ENCODE measurements around the gene NKD1.
"Not testable (repeated sequence)": the region's sequence is repeated elsewhere in the genome, so short reads cannot be mapped to it uniquely, and the experiment has no call there.

NKD1 gene

DNA sequence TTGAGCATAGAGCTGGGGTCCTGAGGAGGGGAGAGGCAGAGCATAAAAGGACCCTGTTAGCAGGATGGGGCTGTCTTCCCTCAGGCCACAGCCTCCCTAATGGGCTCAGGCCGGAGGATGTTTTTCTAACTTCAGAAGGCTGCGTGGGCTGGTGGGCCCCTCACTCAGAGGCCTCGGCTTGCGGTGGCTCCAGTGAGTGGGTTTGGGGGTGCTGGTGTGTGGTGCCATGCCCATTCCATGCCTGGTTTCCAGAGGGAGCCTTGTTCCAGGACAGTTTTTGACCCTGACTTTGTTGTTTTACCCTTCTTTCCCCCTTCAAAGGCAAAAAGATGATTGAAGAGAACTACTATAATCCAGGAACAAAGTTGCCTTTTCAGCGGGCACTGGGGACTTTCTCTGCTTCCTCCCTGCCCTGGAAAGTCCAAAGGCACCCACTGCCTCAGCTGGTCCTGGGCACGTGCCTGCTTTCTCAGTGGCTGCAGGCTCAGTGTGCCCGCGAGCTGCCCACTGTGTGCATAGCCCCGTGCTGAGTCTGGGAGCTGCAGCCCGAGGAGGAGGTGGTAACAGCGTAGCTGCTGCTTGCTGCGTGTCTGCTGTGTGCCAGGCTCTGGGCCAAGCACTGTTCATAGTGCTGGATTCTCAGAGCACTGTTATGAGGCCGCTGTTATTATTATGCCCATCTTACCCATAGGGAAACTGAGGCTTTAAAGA, 11.8 kb downstream of the NKD1 start:
- DNase-seq: no peak

DNA sequence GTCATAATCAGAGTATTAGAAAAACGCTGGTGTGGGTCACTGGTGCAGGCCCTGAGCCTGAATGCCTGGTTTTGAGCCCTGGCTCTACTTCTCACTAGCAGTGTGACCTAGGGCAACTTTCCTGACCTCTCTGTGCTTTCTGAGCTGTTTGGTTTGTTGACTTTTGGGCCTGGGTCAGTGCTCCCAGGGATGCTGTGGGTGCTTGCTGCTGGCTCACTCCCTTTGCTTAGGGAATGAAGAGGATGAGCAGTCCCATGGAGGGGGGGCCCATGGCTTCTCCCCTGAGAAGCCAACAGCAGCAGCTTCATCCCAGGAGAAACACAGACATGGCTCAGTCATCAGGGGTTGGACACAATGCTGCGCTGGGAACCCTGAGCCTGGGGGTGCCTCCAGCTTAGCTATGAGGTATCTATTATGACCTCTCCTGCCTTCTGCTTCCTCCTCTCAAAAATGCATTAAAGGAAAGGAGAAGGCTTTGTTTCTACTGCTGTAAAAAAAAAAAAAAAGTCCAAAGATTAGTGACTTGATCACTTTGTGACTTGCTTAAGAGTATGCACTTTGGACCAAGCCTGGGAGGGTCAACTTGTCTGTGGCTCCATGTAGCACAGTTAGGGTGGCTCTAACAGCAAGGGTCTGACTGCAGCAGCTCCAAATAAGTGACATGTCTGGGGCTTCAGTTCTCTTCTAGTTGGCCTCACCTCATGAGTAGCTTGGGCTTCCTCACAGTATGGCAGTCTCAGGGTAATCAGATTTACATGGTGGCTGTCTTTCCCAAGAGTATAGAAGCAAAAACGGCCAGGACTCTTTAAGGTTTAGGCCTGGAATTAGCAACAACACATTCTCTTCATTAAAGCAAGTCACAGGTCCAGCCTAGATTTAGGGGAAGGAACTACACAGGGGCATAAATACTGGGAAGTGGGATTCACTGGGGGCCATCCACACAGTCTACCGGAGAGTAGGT, 13.0 kb downstream of the NKD1 start:
- no peak for DNase-seq

DNA sequence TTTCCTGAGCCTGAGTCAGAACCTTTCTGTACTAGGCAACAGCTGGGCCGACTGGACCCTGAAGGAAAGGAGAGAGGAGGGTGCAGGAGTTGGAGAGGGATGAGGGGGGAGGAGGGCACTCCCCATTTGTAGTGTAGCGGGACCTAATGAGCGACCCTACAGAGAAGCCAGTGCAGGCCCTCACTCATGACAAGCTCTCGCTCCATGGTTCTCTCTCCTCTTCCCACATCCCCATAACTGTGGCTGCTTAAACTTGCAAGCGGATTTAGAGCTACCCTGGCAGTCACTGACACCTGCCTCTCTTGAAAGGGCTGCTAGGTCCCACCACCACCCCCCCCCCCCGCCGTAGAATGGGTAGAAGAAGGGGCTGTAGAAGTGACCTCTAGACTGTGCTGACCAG, 14.5 kb downstream of the NKD1 start:
- no peak for DNase-seq

DNA sequence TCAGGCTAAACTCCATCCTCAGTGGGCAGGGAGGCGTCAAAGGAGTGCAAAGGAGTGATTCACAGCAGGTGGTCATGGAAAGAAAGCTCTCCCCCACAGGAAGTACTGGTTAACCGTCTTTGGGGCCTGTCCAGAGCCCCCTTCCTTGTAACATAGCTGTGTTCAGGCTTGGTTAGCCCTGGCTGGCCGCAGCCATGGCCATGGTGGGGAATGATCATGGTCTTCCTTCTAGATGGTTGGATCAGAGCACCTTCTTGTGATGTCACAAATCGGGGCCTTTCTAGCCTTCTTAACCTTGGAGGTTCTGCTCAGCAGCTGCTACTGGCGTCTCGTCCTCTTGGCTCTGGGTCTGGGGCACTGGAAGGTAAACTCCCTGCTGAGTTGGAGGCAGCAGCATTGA, 15.8 kb downstream of the NKD1 start:
- DNase-seq: no peak

DNA sequence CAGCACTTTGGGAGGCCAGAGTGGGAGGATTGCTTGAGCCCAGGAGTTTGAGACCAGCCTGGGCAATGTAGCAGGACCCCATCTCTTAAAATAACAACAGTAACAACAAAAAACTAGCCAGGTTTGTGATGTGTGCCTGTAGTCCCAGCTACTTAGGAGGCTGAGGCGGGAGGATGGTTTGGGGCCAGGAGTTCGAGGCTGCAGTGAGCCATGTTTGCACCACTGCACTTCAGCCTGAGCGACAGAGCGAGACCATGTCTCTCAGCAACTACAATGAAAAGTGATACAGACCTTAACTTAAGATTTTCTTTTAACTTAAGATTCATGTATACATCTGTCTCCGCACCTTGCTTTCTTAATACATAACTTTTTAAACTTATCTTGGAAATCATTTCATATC, 17.2 kb downstream of the NKD1 start:
- DNase-seq: no peak

DNA sequence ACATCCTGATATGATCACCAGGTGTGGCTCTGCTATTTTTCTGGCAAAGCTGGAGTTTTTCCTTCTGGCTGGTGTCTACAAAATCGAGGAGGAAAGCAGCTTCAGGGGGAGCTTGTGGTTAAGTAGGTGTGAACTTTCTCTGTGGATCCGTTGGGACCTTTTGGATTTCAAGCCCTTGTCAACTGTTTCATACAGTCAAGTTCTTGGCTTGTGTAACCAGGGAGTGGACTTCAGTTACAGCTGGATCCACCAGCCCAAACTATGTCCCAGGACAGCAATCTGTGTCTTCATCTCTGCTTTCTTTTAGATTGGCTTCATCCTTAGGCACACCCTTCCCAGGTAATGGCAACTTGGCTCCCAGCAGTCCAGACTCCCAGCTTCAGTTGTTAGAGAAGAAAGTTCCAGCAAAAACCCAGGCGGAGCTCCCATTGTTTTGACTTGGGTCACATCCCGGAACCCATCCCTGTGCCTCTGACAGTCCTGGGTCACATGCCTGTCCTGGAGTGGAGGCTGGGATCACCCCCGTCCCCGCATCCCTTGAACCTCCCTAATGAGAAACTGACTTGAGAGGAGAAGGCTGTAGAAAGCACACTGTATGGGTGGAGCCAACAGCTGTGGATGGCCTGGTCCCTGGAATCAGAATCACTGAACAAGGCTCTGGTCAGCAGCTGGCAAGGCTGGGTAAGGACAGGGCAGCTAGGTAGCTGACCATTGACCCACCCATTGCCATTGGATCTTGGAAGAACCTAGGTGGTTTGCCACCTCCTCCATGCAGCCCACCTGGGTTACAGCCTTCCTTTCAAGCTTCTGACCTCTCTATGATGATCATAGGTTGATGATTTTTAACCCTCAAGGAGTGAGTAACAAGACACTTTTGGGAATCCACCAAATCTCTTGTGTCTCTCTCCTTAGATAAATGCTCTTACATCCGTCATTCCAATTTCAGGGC, 18.1 kb downstream of the NKD1 start:
- no peak for DNase-seq

DNA sequence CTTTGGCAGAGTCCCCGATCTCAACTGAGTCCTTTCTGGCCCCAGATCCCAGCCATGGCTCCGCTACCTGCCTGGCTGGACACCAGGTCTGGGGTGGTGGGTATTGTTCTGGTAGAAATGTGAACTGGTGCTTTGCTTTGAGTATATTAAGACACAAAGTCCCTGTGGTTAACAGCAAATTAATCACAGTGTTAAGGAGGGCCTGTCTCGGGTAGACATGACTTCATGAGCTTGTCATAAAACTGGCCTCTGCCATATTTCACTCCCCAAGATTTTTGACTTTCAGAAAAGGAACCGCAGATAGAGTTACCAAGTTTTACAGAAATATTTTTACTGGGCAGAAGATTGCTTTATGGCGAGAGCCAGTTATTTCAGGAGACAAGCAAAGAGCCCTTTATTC, 19.5 kb downstream of the NKD1 start:
- no peak for DNase-seq

DNA sequence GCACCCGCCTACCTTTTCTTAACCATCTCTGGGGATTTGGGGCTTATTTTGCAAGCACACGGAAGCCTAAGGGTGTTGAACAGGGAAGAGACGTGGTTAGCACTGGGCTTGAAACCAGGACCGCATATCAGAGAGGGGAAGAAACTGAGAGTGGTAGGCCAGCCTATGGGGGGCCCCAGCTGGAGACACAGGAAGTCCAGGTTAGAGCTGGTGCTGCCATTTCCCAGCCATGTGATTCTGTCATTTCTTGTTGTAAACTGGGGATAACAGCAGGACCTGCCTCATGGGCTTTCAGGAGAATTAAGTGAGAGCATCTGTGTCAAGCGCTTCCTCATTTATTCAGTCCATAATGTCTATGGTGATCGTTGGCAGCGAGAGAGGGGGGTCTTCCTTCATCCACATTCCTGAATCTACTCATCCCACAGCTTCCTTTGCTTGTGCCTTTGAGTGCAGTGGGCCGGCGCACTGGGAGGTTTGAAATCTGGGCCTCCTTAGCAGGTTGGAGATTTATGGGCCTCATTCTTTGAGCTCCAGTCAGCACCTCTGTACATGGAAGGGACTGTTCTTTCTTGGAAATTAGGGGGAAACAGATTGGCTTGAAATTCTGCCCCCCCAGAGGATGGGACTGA, 20.1 kb downstream of the NKD1 start:
- DNase-seq: no peak

DNA sequence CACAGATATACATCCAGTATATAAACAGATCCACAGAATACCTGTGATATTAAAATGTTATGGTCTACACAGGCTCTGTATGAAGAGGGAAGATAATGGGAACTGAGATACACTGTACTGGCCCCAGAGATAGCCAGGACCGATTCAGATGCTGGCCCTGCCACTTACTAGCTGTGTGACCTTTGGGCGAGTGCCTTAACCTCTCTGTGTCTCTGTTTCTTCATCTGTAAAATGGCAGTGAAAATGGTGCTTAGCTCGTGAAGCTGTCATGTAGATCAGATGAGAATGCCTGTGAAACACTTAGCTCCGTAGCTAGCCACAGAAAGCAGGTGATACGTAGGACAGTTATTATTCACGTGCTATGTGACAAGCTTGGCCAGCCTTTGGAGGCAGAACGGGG, 22.2 kb downstream of the NKD1 start:
- DNase-seq: no peak

DNA sequence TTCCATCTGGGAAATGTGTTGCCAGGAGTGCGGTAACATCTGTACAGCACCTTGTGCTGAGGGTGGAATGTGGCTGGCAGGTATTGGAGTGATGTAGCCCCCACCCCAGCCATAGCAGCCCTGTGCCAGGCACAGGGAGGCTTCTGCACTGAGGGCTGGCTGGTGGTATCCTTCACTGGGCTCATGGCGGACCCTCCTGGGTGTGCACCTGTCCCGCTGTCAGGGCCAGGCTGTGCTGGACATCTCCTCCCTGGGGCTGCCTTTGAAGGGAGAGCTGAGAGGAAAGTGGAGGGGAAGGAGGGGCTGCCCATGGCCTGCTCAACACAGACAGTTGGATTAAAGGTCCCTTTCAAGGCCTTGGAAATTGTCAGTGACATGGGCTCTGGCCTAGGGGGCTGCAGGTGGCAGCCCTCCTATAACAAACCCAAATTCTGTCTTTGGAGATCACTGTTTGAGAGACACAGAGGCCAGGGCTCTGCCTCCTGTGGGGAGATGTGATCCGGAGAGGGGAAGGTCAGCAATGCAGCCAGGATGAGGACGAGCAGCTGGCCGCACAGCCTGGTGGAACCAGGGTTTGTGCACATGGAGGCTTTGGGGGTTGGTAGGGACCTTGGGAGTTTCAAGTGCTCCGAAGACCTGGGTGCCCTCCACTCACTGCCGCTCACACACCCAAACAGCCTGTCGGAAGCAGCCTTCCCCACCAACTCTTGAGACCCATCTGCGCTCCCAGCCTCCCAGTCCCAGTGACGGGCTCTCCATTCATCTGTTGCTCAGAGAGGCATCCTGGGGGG, 22.8 kb downstream of the NKD1 start:
- no peak for DNase-seq

DNA sequence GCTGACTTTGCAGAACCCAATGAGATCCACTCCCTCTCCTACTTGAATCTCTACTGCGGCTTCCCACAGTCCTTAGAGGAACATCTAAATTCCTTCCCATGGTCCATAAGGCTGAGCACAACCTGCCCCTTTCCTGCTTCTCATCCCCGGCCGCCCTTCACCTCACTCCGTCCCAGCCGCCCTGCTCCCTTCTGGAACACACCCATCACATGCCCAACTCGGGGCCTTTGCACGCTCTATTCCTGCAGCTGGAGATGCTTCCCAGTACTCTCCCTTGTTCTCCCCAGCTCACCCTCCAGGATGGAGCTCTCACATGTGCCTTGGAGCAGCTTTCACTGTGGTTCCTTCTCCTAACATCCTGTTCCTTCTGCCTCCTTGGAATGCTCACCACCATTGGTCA, 23.6 kb downstream of the NKD1 start:
- DNase-seq: no peak

DNA sequence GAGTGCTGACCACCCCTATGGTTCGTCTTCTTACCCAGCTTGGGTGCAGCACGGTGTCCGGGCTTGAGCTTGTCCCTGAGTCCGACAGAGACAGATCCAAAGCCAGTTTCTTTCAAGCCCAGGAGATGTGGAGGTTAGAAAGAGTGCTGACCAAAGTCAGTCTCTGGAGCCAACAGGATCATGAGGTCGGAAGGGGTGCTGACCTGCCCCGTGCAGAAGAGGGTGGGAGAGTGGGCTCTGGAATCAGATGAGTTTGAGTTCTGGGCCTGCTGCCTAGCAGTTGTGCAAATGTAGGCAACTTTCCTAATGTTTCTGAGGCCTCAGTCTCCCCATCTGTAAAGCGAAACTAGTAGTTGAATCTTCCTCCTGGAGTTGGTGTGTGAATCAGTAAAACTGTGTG, 24.5 kb downstream of the NKD1 start:
- no peak for DNase-seq

DNA sequence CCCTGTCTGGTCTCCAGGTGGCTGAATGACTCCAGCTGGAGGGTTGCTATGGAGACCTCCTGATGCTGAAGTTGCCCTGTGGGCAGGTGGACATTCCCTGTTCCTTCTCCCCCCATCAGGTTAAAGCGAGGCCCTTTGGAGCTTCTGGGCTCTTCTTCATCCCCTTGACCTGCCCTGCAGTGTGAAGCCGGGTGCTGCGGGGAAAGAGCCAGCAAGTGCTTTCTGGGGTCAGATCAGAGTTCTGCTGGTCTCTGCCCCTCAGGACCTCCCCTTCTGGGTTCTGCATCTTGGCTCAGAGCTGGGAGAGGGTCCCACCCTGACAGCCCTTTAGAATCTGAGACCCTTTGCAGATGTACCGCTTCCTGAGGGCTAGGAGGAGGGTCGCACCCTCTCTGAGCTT, 25.1 kb downstream of the NKD1 start:
- DNase-seq: no peak

DNA sequence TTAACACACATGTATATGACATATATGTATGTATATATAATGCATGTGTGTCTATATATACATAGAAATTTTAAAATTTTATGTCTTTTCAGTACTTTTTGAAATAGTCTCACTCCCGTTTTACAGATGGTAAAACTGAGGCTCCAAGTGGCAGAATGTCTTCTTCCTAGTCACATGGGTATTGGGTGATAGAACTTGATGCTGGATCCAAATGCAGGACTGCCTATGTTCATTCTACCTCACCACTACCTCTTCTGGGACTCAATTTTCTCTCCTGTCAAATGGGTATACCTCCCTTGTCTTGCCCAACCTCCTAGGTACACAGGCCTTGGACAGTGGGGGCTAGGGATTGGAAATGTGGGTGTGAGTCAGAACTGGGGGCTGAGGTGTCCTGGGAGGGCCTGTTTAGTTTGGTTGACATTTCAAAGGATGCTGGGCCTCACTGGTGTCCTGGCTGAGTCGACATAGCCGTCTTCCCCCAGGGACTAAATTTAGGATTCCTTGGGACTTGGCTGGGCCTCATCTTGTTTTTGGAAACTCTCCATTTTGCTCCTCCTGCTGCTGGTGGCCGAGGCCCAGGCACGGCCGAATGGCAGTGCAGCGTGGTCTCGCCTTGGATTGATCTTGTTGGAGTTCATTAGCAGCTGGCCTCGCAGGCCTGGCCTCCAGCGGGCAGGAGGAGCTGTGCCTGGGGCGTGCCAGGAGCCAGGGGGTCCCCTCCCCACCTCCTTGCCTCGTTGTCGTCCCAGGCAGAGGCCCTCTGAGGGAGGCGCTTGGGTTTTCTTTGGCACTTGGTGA, 25.9 kb downstream of the NKD1 start:
- DNase-seq: no peak

DNA sequence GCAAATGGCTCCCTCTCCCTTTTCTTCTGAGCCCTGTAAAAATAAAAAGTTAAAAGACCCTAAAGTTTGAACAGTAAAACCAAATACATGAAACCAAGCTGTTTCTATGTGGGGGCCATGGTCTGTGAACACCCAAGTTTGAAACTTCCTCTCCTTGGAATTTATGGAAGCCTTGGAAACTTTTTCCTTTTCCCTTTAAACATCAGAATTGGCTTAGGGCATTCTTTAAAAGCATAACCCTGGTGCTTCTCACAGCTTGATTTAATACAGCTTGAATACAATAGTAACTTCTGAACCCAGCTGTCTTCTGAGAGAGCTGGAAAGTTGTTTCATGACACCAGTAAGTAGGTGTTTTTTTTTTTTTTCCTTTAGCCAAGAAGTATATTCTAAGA, 26.5 kb downstream of the NKD1 start:
- no peak for DNase-seq

DNA sequence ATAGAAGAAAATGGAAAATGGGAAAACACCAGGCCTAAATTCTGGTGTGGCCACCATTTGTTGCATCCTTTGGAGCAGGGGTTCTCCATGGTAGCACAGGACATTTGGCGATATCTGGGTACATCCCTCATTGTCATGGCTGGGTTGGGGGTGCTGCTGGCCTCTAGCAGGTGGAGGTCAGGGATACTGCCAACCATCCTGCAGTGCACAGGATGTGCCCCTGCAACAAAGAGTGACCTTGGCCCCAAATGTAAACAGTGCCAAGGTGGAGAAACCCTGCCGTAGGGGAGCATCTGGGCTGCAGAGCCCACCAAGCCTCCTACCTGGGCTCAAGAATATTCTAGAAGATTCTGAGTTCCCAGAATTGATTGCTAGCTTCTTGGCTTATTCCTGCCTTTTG, 27.5 kb downstream of the NKD1 start:
- DNase-seq: no peak

DNA sequence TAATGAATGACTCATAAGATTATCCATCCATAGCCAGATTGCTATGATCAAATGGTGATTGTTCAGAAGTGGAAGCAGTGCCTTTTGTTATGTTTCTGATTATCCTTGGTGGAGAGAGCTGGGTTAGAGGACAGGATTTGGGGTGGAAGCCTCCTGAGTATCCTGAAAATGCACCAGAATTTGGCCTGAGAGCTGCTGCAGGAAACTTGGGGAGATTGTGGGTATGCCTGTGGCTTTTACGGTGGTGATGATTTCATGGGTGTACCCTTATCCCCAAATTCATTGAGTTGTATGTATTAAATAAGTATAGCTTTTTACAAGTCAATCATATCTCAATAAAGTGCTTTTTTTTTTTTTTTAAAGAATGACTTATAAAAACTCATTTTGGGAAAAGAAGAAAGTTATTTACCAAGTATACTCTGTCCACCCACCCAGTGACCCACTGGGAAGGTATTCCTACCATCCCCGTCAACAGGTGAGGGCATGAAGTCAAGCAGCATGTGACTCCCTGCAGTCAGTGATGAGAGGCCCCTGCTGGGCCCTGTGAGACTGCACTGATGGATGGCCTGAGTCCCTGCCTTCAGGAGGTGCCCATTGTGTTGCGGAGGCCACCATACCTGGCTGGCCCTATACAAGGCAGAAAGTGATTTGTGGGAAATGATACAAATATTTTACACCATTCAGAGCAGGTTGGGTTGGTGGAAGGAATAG, 28.4 kb downstream of the NKD1 start:
- DNase-seq: no peak

DNA sequence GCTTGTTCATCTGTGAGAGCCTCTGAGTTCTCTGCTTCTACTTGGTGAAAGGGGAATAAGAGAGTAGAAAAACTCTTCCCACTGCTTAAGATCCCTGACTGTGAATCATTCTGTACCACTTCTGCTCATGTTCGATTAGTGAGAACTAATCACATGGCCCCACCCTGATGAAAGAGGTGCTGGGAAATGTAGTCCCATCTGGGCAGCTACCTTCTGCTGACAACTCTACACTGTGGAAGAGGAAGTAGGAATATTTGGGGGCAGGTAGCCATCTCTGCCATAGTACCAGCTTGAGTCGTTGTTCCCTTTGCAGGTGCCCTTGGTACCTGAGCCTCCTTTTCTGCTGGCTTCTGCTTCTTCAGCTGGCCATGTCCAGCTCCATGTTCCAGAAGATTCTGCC, 29.9 kb downstream of the NKD1 start:
- no peak for DNase-seq

DNA sequence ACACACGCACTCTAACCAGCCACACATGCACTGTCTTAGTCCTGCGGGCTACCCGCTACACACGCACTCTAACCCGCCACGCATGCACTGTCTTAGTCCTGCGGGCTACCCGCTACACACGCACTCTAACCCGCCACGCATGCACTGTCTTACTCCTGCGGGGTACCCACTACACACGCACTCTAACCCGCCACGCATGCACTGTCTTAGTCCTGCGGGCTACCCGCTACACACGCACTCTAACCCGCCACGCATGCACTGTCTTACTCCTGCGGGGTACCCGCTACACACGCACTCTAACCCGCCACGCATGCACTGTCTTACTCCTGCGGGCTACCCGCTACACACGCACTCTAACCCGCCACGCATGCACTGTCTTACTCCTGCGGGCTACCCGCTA, 31.2 kb downstream of the NKD1 start:
- not testable (repeated sequence) for DNase-seq

DNA sequence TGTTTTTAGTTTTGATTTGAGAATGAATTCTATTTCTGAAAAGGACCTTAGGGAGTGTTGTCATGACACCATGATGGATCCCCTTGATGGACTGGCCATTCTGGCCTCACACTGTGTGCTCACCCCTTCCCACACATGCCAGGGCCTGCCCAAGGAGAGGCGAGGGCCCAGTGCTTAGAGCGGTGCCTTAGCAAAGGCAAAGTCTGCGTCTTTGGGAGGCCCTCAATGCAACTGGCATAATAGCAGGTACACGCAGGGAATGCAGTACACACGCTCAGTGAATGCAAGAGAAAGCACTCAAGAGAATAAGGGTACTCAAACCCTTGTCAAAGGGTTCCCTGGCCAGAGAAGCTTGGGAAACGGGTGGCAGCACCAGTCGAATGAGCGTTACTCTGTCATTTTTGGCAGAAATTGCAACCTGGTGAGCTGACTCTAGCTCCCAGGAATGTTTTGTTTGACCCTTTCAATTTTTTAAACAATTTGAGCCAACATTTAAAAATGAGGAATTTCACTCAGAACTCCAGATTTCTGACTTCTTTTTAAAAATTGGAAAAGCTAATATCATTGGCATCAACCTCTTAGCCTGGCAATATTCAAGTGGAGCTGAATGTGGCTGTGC, 32.1 kb downstream of the NKD1 start:
- DNase-seq: no peak

All from effector CD4-positive, alpha-beta T cell (primary cell).